Skeletal muscle satellite cell (primary cell): ENCODE measurements around the gene SFMBT2.

Experiments used
- H3K27me3 ChIP-seq: 2 replicates; pipeline ENCODE4 v1.7.0; 2013; ENCODE audit warnings: low read length; ENCODE audit not compliant: control insufficient read depth, insufficient read depth
- H3K36me3 ChIP-seq: 2 replicates; pipeline ENCODE4 v1.7.0; 2013; ENCODE audit warnings: mild to moderate bottlenecking, control low read depth, low read length; ENCODE audit not compliant: insufficient read depth
- H3K4me1 ChIP-seq: 2 replicates; pipeline ENCODE4 v1.7.0; 2013; ENCODE audit warnings: low read length; ENCODE audit not compliant: control insufficient read depth, insufficient read depth
- H3K4me2 ChIP-seq: 2 replicates; pipeline ENCODE4 v1.7.0; 2013; ENCODE audit warnings: mild to moderate bottlenecking, low read length
- H3K4me3 ChIP-seq: 2 replicates; pipeline ENCODE4 v1.7.0; 2013; ENCODE audit warnings: low read length
- H3K9ac ChIP-seq: 2 replicates; pipeline ENCODE4 v1.7.0; 2013; ENCODE audit warnings: mild to moderate bottlenecking, low read depth, low read length, moderate library complexity
- H3K9me3 ChIP-seq: replicated peaks from 2 replicates; pipeline ENCODE4 v1.7.0; 2013; ENCODE audit warnings: mild to moderate bottlenecking, control low read depth, low read length

SFMBT2 gene

DNA sequence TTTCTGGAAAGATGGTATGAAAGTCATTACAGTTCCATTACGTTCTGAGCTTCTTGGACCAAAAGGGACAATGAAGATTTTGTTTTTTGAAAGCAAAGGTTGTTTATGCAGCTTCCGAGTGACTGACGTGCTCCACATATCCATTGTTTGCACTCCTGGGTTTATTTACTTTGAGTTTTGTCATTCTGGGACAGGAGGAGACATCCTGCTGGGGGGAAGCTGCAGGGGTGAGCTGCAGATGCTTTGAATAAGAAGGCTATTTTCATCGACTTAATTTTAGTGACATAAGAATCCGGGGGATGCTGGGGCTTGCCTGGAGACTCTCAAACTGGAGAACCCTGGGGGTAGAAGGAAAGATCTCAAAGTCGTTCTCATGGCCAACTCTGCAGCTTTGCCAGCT, 12.7 kb upstream of the SFMBT2 start:
- Histone ChIP-seq H3K9ac (no peak overlapping the region), H3K4me2 (no peak overlapping the region), H3K36me3 (no peaks in the 10 kb centered on the region), H3K9me3 (no peaks in the 10 kb centered on the region), H3K27me3 (peaks cover 18% of the 10 kb centered on the region), H3K4me3 (no peak overlapping the region), H3K4me1 (peaks cover 7% of the 10 kb centered on the region)

- Histone ChIP-seq H3K4me3 (no peak overlapping the region), H3K36me3 (no peaks in the 10 kb centered on the region), H3K4me2 (no peak overlapping the region), H3K4me1 (peaks cover 7% of the 10 kb centered on the region), H3K9me3 (no peaks in the 10 kb centered on the region), H3K9ac (no peak overlapping the region), H3K27me3 (peaks cover 18% of the 10 kb centered on the region)
Measured at GRCh38 chr10:7421526-7421925, 10.7 kb upstream of the SFMBT2 start.

DNA sequence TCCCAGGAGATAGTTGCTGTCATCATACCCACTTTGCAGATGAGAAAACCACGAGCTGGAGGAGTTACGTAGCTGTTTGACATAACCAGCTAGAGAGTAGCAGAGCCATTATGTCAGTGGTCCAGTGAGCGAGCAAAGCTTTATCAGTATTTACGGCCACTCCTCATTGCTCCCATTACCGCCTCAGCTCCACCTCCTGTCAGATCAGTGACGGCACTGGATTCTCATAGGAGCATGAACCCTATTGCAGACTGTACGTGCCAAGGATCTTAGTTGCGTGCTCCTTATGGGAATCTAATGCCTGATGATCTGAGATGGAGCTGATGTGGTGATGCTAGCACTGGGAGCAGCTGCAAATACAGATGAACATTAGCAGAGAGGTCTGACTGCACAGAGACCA, 9.2 kb upstream of the SFMBT2 start:
- Histone ChIP-seq H3K9ac (no peak overlapping the region), H3K4me3 (no peak overlapping the region), H3K9me3 (no peaks in the 10 kb centered on the region), H3K4me2 (no peak overlapping the region), H3K27me3 (peaks cover 23% of the 10 kb centered on the region), H3K36me3 (no peaks in the 10 kb centered on the region), H3K4me1 (peaks cover 7% of the 10 kb centered on the region)

DNA sequence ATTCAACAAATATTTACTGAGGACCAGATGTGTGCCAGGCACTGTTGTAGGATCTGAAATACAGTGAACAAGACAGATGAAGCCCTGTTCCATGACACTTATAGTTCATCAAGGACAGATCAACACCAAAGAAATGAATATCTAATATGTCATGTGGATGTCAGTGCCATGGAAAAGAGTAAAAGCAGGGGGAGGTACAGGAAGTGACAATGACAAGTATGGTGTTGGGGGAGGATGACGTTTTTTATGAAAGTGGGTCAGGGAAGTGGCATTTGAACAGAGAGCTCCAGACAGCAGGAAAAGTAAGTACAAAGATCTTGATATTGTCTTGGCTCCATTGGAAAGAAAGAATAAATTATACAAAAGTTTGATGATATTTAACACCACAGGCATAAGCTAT, 7.0 kb upstream of the SFMBT2 start:
- no peak overlapping the region for H3K4me2 ChIP-seq
- no peaks in the 10 kb centered on the region for H3K36me3 ChIP-seq
- no peak overlapping the region for H3K9ac ChIP-seq
- H3K4me3 ChIP-seq: no peak overlapping the region
- no peaks in the 10 kb centered on the region for H3K9me3 ChIP-seq
- peaks cover 41% of the 10 kb centered on the region for H3K27me3 ChIP-seq
- H3K4me1 ChIP-seq: peaks cover 7% of the 10 kb centered on the region

GRCh38 chr10:7417103-7417623, 6.3 kb upstream of the SFMBT2 start:
- Histone ChIP-seq H3K27me3 (peaks cover 48% of the 10 kb centered on the region), H3K9ac (no peak overlapping the region), H3K4me1 (peaks cover 13% of the 10 kb centered on the region), H3K36me3 (no peaks in the 10 kb centered on the region), H3K4me3 (no peak overlapping the region), H3K9me3 (no peaks in the 10 kb centered on the region), H3K4me2 (no peak overlapping the region)

- Histone ChIP-seq H3K4me3 (no peak overlapping the region), H3K4me1 (peaks cover 13% of the 10 kb centered on the region), H3K9ac (no peak overlapping the region), H3K36me3 (no peaks in the 10 kb centered on the region), H3K27me3 (peaks cover 60% of the 10 kb centered on the region), H3K4me2 (no peak overlapping the region), H3K9me3 (no peaks in the 10 kb centered on the region)
Measured at GRCh38 chr10:7414766-7415165, 3.9 kb upstream of the SFMBT2 start.

- Histone ChIP-seq H3K4me3 (no peak overlapping the region), H3K9ac (no peak overlapping the region), H3K27me3 (peaks cover 68% of the 10 kb centered on the region), H3K36me3 (no peaks in the 10 kb centered on the region), H3K4me1 (peaks cover 29% of the 10 kb centered on the region), H3K9me3 (no peaks in the 10 kb centered on the region), H3K4me2 (no peak overlapping the region)
Measured at GRCh38 chr10:7412928-7413282, 2.1 kb upstream of the SFMBT2 start.

- Histone ChIP-seq H3K9me3 (no peaks in the 10 kb centered on the region), H3K4me1 (peaks cover 33% of the 10 kb centered on the region), H3K9ac (no peak overlapping the region), H3K36me3 (no peaks in the 10 kb centered on the region), H3K4me2 (peak overlapping the region; percentile 67), H3K27me3 (peaks cover 73% of the 10 kb centered on the region), H3K4me3 (no peak overlapping the region)
Measured at GRCh38 chr10:7412237-7412927, 1.5 kb upstream of the SFMBT2 start.

DNA sequence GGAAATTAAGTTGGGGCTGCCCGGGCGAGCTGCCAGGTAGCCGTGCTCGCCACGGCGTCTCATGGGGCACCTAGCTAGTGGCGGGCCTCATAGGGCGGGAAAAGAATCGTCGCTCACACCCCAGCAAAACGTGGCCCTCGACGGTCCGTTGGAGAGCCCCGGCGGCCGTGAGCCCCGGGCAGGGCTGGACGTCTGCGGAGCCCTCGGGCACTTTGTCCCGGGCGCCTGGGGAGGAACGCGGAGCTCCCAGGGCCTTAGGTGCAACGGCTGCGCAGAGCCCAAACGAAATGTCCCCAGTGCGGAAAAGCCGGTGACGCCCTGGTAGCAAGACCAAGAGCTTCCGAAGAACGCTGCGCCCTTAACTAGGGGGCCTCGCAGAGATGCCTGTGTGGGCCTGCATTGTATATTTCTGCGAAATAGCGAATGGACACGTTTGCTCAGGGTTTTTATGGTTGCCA, 866 bp upstream of the SFMBT2 start:
- Histone ChIP-seq H3K36me3 (no peaks in the 10 kb centered on the region), H3K27me3 (peaks cover 73% of the 10 kb centered on the region), H3K9ac (no peak overlapping the region), H3K4me3 (no peak overlapping the region), H3K9me3 (no peaks in the 10 kb centered on the region), H3K4me2 (peak overlapping the region; percentile 85), H3K4me1 (peaks cover 33% of the 10 kb centered on the region)

GRCh38 chr10:7410301-7410861, 453 bp downstream of the SFMBT2 start:
- peak overlapping the region; percentile 50 for H3K9ac ChIP-seq
- no peaks in the 10 kb centered on the region for H3K9me3 ChIP-seq
- H3K4me2 ChIP-seq: peak overlapping the region; percentile 85
- H3K4me3 ChIP-seq: peak overlapping the region; percentile 78
- H3K36me3 ChIP-seq: no peaks in the 10 kb centered on the region
- peaks cover 33% of the 10 kb centered on the region for H3K4me1 ChIP-seq
- H3K27me3 ChIP-seq: peaks cover 69% of the 10 kb centered on the region

- peaks cover 33% of the 10 kb centered on the region for H3K4me1 ChIP-seq
Measured at GRCh38 chr10:7409732-7410168, 1.1 kb downstream of the SFMBT2 start.

More at GRCh38 chr10:7409732-7410168, 1.1 kb downstream of the SFMBT2 start:
- peaks cover 65% of the 10 kb centered on the region for H3K27me3 ChIP-seq
- H3K4me3 ChIP-seq: peak overlapping the region; percentile 78
- H3K4me2 ChIP-seq: peak overlapping the region; percentile 85
- no peaks in the 10 kb centered on the region for H3K9me3 ChIP-seq
- H3K36me3 ChIP-seq: no peaks in the 10 kb centered on the region
- peak overlapping the region; percentile 50 for H3K9ac ChIP-seq
